ENCODE data around the gene CSNK2A1. TPM values are rescaled to one million over a fixed set of nuclear protein-coding genes. Genes with fewer than 3 reads are reported as not detected.

CSNK2A1 gene
- total RNA-seq, 4 donors from 2014 or later: 85.0 to 107 (median 96.9) TPM

DNA sequence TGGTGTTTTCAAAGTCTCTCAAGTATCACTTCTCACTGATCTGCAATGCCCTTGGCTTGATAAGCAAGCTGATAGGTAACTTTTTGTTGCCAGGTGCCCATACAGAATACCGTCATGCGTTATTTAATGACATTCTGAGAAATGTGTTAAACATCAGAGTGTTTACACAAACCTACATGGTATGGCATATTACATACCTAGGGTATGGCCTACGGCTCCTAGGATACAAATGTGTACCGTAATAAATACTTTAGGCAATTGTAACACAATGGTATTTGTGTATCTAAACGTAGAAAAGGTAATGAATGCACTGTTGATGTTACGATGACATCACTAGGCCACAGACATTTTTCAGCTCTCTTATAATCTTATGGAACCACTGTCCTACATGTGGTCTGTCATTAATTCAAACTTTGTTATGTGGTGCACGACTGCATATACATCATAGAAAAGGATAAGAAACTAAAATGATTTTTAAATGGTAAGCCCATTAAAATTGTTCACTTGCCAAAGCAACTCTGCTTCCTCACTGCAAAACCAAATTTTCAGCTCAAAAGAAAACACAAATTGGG is 35.7 kb downstream of the CSNK2A1 start:
- TF ChIP-seq, protein P1, sequence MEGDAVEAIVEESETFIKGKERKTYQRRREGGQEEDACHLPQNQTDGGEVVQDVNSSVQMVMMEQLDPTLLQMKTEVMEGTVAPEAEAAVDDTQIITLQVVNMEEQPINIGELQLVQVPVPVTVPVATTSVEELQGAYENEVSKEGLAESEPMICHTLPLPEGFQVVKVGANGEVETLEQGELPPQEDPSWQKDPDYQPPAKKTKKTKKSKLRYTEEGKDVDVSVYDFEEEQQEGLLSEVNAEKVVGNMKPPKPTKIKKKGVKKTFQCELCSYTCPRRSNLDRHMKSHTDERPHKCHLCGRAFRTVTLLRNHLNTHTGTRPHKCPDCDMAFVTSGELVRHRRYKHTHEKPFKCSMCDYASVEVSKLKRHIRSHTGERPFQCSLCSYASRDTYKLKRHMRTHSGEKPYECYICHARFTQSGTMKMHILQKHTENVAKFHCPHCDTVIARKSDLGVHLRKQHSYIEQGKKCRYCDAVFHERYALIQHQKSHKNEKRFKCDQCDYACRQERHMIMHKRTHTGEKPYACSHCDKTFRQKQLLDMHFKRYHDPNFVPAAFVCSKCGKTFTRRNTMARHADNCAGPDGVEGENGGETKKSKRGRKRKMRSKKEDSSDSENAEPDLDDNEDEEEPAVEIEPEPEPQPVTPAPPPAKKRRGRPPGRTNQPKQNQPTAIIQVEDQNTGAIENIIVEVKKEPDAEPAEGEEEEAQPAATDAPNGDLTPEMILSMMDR (IDR thresholded peaks at IDR 0.05): no peak
- TF ChIP-seq POLR2AphosphoS5 (IDR thresholded peaks at IDR 0.05): no peak
- no peak for TF ChIP-seq EP300 (IDR thresholded peaks at IDR 0.05)
- Histone ChIP-seq H3K36me3 (peaks cover 42% of the 10 kb centered on the region), H3K27me3 (no peaks in the 10 kb centered on the region), H3K9me3 (no peaks in the 10 kb centered on the region), H3K27ac (no peak overlapping the region), H3K4me3 (no peak overlapping the region), H3K4me1 (peaks cover 4% of the 10 kb centered on the region)
- WGBS: 90% methylated on average over 7 of the region's 7 CpGs
- no peak for DNase-seq (ENCODE audit: low spot score in 2 of 2)

DNA sequence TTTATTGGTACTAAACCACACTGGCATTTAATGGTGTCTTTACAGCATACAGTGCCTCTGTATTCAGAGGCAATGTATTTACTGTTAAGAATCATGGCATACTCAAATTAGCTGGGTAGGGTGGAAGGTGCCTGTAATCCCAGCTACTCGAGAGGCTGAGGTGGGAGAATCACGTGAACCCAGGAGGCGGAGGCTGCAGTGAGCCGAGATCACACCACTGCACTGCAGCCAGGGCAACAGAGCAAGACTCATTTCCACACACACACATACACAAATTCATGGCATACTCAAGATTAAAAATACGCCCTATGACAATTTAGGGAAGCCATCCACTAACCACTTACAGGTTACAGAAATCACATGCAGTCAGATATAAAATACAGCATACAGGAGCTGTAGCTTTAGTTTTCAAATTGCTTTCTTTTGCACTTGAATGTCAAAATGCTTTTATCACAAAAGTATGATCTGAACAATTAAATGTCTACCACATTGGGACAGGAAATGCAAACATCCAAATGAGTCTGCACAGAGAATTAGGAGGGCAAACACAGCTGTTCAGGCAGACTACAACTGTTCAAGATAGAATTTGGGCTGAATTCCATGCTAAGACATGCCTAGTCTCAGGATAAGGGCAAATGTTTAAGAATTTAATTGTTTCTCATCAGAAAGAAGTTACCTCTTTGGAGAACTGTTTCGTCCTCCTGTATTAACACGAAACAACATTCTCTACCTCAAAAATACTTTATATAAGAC is 36.4 kb downstream of the CSNK2A1 start:
- Histone ChIP-seq H3K9me3 (no peaks in the 10 kb centered on the region), H3K4me1 (peaks cover 4% of the 10 kb centered on the region), H3K36me3 (peaks cover 48% of the 10 kb centered on the region), H3K4me3 (no peak overlapping the region), H3K27me3 (no peaks in the 10 kb centered on the region), H3K27ac (no peak overlapping the region)
- WGBS: 92% methylated on average over 7 of the region's 7 CpGs
- TF ChIP-seq, protein P1 (IDR thresholded peaks at IDR 0.05): no peak
- no peak for TF ChIP-seq POLR2A (IDR thresholded peaks at IDR 0.05)
- no peak for TF ChIP-seq EP300 (IDR thresholded peaks at IDR 0.05)
- no peak for TF ChIP-seq POLR2AphosphoS5 (IDR thresholded peaks at IDR 0.05)
- no peak for DNase-seq (ENCODE audit: low spot score in 2 of 2)

DNA sequence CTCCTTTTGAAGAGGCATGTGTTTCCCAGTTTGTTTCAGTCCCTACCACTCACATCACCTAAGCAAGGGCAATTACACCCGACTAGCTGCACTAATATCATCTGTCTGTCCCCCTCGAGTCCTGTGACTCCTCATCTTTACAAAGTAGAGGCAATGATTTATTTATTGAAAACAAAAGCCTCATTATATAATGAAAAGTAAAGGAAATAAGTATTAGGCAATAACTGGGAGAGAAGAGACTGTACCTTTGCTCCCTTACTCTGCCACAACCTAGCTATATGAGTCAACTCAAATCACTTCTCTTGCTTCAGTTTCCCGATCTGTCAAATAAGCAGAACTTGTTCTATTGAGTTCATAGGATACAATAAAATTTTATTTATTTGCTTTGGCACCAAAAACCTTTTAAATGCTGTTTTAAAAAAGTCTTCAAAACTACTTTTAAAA is 38.9 kb downstream of the CSNK2A1 start:
- Histone ChIP-seq H3K4me3 (no peak overlapping the region), H3K4me1 (no peaks in the 10 kb centered on the region), H3K36me3 (peaks cover 71% of the 10 kb centered on the region), H3K27ac (no peak overlapping the region), H3K27me3 (no peaks in the 10 kb centered on the region), H3K9me3 (no peaks in the 10 kb centered on the region)
- 73% methylated on average over 3 of the region's 3 CpGs for WGBS
- DNase-seq (ENCODE audit: low spot score in 2 of 2): no peak
- no peak for TF ChIP-seq POLR2AphosphoS5 (IDR thresholded peaks at IDR 0.05)
- TF ChIP-seq POLR2A (IDR thresholded peaks at IDR 0.05): no peak

DNA sequence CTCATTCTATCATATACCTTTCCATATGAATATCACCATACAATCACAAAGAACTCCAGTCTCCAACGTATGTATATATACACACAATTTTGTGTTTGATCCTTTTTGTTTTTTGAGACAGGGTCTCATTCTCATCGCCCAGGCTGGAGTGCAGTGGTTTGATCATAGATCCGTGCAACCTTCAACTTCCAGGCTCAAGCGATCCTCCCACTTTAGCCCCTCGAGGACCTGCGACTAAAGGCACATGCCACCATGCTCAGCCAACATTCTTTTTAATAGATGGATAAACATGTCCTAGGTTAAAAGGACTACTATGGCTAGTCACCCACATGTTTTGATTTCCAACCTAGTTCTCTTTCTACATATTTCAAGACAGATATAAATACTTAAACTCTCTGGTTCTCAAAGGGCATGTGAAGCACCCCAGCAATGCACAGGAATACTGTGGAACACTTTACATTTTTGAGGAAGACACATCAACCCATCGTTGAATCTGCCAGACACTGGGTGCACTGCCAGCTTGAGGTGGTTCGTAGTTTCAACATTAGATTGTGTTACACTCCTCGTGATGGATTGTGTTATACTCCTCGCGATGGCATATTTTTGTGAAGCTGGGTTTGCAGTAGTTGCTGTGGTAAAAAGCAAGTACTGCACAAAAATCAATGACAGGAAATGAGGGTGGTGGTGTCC is 40.4 kb downstream of the CSNK2A1 start:
- Histone ChIP-seq H3K4me1 (no peaks in the 10 kb centered on the region), H3K36me3 (peaks cover 85% of the 10 kb centered on the region), H3K27ac (no peak overlapping the region), H3K4me3 (no peak overlapping the region), H3K9me3 (no peaks in the 10 kb centered on the region), H3K27me3 (no peaks in the 10 kb centered on the region)
- 92% methylated on average over 11 of the region's 11 CpGs for WGBS
- TF ChIP-seq EP300 (IDR thresholded peaks at IDR 0.05) (no peak), POLR2AphosphoS5 (IDR thresholded peaks at IDR 0.05) (no peak), POLR2A (IDR thresholded peaks at IDR 0.05) (no peak)
- TF ChIP-seq, protein P1 (IDR thresholded peaks at IDR 0.05): no peak
- no peak for DNase-seq (ENCODE audit: low spot score in 2 of 2)

DNA sequence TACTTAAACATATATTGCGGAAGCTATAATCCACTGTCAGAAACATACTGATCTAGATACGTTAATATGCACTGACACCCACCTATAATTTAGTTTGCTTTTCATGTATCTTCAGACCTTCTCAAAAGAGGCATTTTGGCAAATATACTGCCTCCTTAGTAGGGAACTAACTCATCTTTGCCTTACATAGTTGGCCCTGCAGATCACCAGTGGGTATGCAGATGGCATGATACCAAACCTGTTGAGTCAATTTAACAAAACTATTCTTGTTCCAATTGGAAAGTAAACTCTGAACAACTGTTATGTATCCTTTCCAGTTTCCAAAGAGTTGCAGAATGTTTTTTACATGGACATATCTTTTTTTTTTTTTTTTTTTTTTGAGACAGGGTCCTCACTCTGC is 45.6 kb downstream of the CSNK2A1 start:
- no peak for DNase-seq (ENCODE audit: low spot score in 2 of 2)
- no peaks in the 10 kb centered on the region for H3K9me3 ChIP-seq
- WGBS: 95% methylated on average over 2 of the region's 2 CpGs
- no peak overlapping the region for H3K27ac ChIP-seq
- H3K27me3 ChIP-seq: no peaks in the 10 kb centered on the region
- H3K4me3 ChIP-seq: no peak overlapping the region
- H3K4me1 ChIP-seq: peaks cover 7% of the 10 kb centered on the region
- TF ChIP-seq, protein P1 (IDR thresholded peaks at IDR 0.05): no peak
- TF ChIP-seq POLR2AphosphoS5 (IDR thresholded peaks at IDR 0.05) (no peak), EP300 (IDR thresholded peaks at IDR 0.05) (no peak), POLR2A (IDR thresholded peaks at IDR 0.05) (no peak)
- peaks cover 91% of the 10 kb centered on the region for H3K36me3 ChIP-seq
